B cell (primary cell): ENCODE measurements around the gene HAT1. TPM values are rescaled to one million over a fixed set of nuclear protein-coding genes. Genes with fewer than 3 reads are reported as not detected.
A peak's percentile ranks its signal among the peaks of the same experiment; 100 is the strongest.

Experiments used
- ATAC-seq: fragments of 200-7000 bp; cut with Tn5 transposase; one replicate; pipeline ENCODE4 v1.10.0; 2021; ENCODE audit warnings: low read depth, mild to moderate bottlenecking, moderate number of reproducible peaks, moderate library complexity
- CTCF ChIA-PET: fragments of 350-600 bp; sonication (Branson Sonifier 250); formaldehyde crosslinking; loops from one replicate; lab custom pipeline; 2021; ENCODE audit warnings: antibody characterized with exemption, inconsistent platforms; lab: Charles Lee
- POLR2A ChIA-PET: fragments of 350-600 bp; sonication (Branson Sonifier 250); formaldehyde crosslinking; loops from one replicate; lab custom pipeline; 2021; ENCODE audit warnings: antibody characterized with exemption; lab: Charles Lee
- DNase-seq: peaks from one replicate; pipeline ENCODE4 v3.0.0; 2013
- H2AFZ ChIP-seq: 2 replicates; pipeline ENCODE4 v1.6.1; 2012; ENCODE audit warnings: mild to moderate bottlenecking, low read depth, low read length; ENCODE audit not compliant: insufficient read depth, poor library complexity, severe bottlenecking
- H3K27ac ChIP-seq, 2 donors: 1 replicate in 1 of 2; 2 replicates in 1 of 2; pipeline ENCODE4 v1.5.1; 2012 to 2013; ENCODE audit warnings: low read length in 2 of 2, mild to moderate bottlenecking in 2 of 2, moderate library complexity in 1 of 2
- H3K27me3 ChIP-seq, 4 experiments: fragments of 200-600 bp in 1 of 4; sonication (generic) in 1 of 4; replicated peaks in 1 of 4; 1 replicate in 2 of 4; 2 replicates in 2 of 4; pipeline versions ENCODE4 v1.6.1 to v1.7.0; 2013 to 2016; ENCODE audit warnings: low read length in 3 of 4, mild to moderate bottlenecking in 2 of 4, mixed read lengths in 1 of 4, moderate library complexity in 1 of 4; ENCODE audit not compliant: insufficient read depth in 4 of 4, control insufficient read depth in 3 of 4; ENCODE audit errors: control extremely low read depth in 1 of 4
- H3K36me3 ChIP-seq, 2 experiments: replicated peaks in 1 of 2; 1 replicate in 1 of 2; 2 replicates in 1 of 2; pipeline versions ENCODE4 v1.6.1 to v1.7.1; 2013; ENCODE audit warnings: low read length in 1 of 2; ENCODE audit not compliant: insufficient read depth in 2 of 2, control insufficient read depth in 1 of 2; ENCODE audit errors: control extremely low read depth in 1 of 2, extremely low read depth in 1 of 2
- H3K4me1 ChIP-seq, 2 donors: fragments of 200-600 bp in 1 of 2; sonication (generic) in 1 of 2; 1 replicate in 1 of 2; 2 replicates in 1 of 2; pipeline versions ENCODE4 v1.5.1 to v1.6.1; 2013 to 2017; ENCODE audit warnings: low read length in 2 of 2; ENCODE audit not compliant: control insufficient read depth in 2 of 2, insufficient read depth in 2 of 2
- H3K4me2 ChIP-seq: replicated peaks from 2 replicates; pipeline ENCODE3; 2012; ENCODE audit warnings: mild to moderate bottlenecking, low read depth, low read length; ENCODE audit not compliant: poor library complexity, severe bottlenecking
- H3K4me3 ChIP-seq, 5 experiments: fragments of 200-600 bp in 1 of 5; sonication (generic) in 1 of 5; 1 replicate in 3 of 5; 2 replicates in 2 of 5; pipeline versions ENCODE4 v1.5.1 to v1.7.0; 2011 to 2016; ENCODE audit warnings: low read length in 4 of 5, mild to moderate bottlenecking in 4 of 5, low read depth in 2 of 5, control low read depth in 1 of 5, moderate library complexity in 1 of 5; ENCODE audit not compliant: insufficient read depth in 1 of 5; ENCODE audit errors: control extremely low read depth in 1 of 5, extremely low read depth in 1 of 5
- H3K79me2 ChIP-seq: fragments of 200-600 bp; sonication (generic); one replicate; pipeline ENCODE4 v1.6.0; 2016; ENCODE audit warnings: low read length; ENCODE audit not compliant: control insufficient read depth, insufficient read depth
- H3K9ac ChIP-seq: fragments of 200-600 bp; sonication (generic); 2 replicates; pipeline ENCODE4 v1.6.1; 2017; ENCODE audit warnings: mild to moderate bottlenecking, low read length, moderate library complexity
- H3K9me3 ChIP-seq, 3 donors: one replicate each; pipeline versions ENCODE4 v1.6.1 to v1.7.1; 2013; ENCODE audit warnings: low read length in 2 of 3; ENCODE audit not compliant: control insufficient read depth in 2 of 3, insufficient read depth in 1 of 3; ENCODE audit errors: control extremely low read depth in 1 of 3
- H4K20me1 ChIP-seq: 2 replicates; pipeline ENCODE4 v1.6.0; 2012; ENCODE audit warnings: mild to moderate bottlenecking, low read length; ENCODE audit not compliant: insufficient read depth, control insufficient read depth, poor library complexity, severe bottlenecking
- H3K27ac Mint-ChIP-seq: one replicate; pipeline ENCODE4 v1.8.0; 2021; ENCODE audit warnings: mixed read lengths
- H3K27me3 Mint-ChIP-seq: one replicate; pipeline ENCODE4 v1.8.0; 2021; ENCODE audit warnings: mixed read lengths
- H3K4me1 Mint-ChIP-seq: one replicate; pipeline ENCODE4 v1.8.0; 2021; ENCODE audit warnings: mixed read lengths
- H3K4me3 Mint-ChIP-seq: one replicate; pipeline ENCODE4 v1.8.0; 2021; ENCODE audit warnings: mixed read lengths
- H3K9me3 Mint-ChIP-seq: one replicate; pipeline ENCODE4 v1.8.0; 2022; ENCODE audit warnings: mixed read lengths; ENCODE audit not compliant: insufficient read depth
- CTCF ChIP-seq: fragments of 200-600 bp; IDR thresholded peaks from one replicate; pipeline ENCODE4 v1.8.0; 2022; ENCODE audit warnings: antibody characterized with exemption, mild to moderate bottlenecking
- EZH2 ChIP-seq: IDR thresholded peaks from 2 replicates; pipeline ENCODE4 v1.6.1; 2012; ENCODE audit warnings: borderline replicate concordance, low read depth, mild to moderate bottlenecking, moderate library complexity, low read length; ENCODE audit not compliant: insufficient read depth, poor library complexity, severe bottlenecking
- WGBS: methylation state at CpG from one replicate; pipeline ENCODE4 v1.1.5; 2013; ENCODE audit warnings: missing lambda C conversion rate; ENCODE audit not compliant: insufficient coverage; 5-methylcytosine and 5-hydroxymethylcytosine counted together
- intact Hi-C: fragments of 100-400 bp; cut with micrococcal nuclease; formaldehyde crosslinking; loops from one replicate; pipeline ENCODE4 v1.10.0; 2022
- polyA plus RNA-seq: library from polyadenylated mRNA; depleted of rRNA; stranded (reverse); fragments of >200 nt; gene quantifications from 2 replicates; pipeline ENCODE4 v1.2.3, GENCODE V29; 2012
- total RNA-seq, 2 donors: library from RNA; stranded (reverse); fragments of 120-200 nt in 1 of 2; gene quantifications; 1 replicate in 1 of 2; 2 replicates in 1 of 2; pipeline versions ENCODE4 v1.2.3 to v1.2.4, GENCODE V29; 2013 to 2022

HAT1 gene
- total and polyA plus RNA-seq, 2 donors (not counting 1 experiment from before 2014, with no cell fraction given) = 12.0 to 25.1 TPM

GRCh38 chr2:172012677-172013391 is 90.6 kb downstream of the HAT1 start:
- Mint-ChIP-seq H3K4me1 (peaks cover 7% of the 10 kb centered on the region), H3K4me3 (no peak overlapping the region), H3K27me3 (no peaks in the 10 kb centered on the region), H3K9me3 (no peaks in the 10 kb centered on the region), H3K27ac (no peak overlapping the region)
- H3K9ac ChIP-seq = no peak overlapping the region
- ATAC-seq (no peak), DNase-seq (no peak)
- no peaks in the 10 kb centered on the region for H3K27me3 ChIP-seq
- no peak overlapping the region for H2AFZ ChIP-seq
- CTCF ChIA-PET = no interaction called here
- intact Hi-C loops = no loop called here
- no peaks in the 10 kb centered on the region for H4K20me1 ChIP-seq
- peaks cover 11% of the 10 kb centered on the region for H3K79me2 ChIP-seq
- no peak overlapping the region for H3K27ac ChIP-seq
- no peaks in the 10 kb centered on the region for H3K4me1 ChIP-seq
- no peak overlapping the region for H3K4me2 ChIP-seq
- POLR2A ChIA-PET = no interaction called here
- H3K4me3 ChIP-seq = no peak overlapping the region
- 95% methylated on average over 6 of the region's 9 CpGs for WGBS
- TF ChIP-seq CTCF (no peak), EZH2 (no peak)
- H3K36me3 ChIP-seq = no peaks in the 10 kb centered on the region
- H3K9me3 ChIP-seq = no peaks in the 10 kb centered on the region

GRCh38 chr2:172013396-172013795 is 91.1 kb downstream of the HAT1 start:
- Histone ChIP-seq H3K4me3 (no peak overlapping the region), H4K20me1 (no peaks in the 10 kb centered on the region), H3K4me2 (no peak overlapping the region), H3K4me1 (no peaks in the 10 kb centered on the region), H3K27me3 (no peaks in the 10 kb centered on the region), H3K79me2 (peaks cover 11% of the 10 kb centered on the region), H3K9me3 (no peaks in the 10 kb centered on the region), H3K27ac (no peak overlapping the region), H2AFZ (no peak overlapping the region), H3K36me3 (no peaks in the 10 kb centered on the region), H3K9ac (no peak overlapping the region)
- TF ChIP-seq EZH2 = no peak
- no peak for TF ChIP-seq CTCF
- intact Hi-C loops = no loop called here
- H3K4me3 Mint-ChIP-seq = no peak overlapping the region
- DNase-seq (no peak), ATAC-seq (peak; percentile 36)
- CTCF ChIA-PET = no interaction called here
- 91% methylated on average over 2 of the region's 4 CpGs for WGBS
- H3K27me3 Mint-ChIP-seq = no peaks in the 10 kb centered on the region
- POLR2A ChIA-PET = no interaction called here
- H3K4me1 Mint-ChIP-seq = peaks cover 7% of the 10 kb centered on the region
- no peaks in the 10 kb centered on the region for H3K9me3 Mint-ChIP-seq
- no peak overlapping the region for H3K27ac Mint-ChIP-seq
